HG03558 (cell line): Measurements from ENCODE around the gene STARD3.
"Not testable (repeated sequence)": the region's sequence is repeated elsewhere in the genome, so short reads cannot be mapped to it uniquely, and the experiment has no call there.

Source experiments
- ATAC-seq: cut with Tn5 transposase; IDR thresholded peaks from one replicate; pipeline ENCODE4 v1.9.1; 2021; ENCODE audit warnings: moderate number of reproducible peaks; ENCODE audit not compliant: unreplicated experiment; ENCODE audit errors: extremely low read depth

STARD3 gene

DNA sequence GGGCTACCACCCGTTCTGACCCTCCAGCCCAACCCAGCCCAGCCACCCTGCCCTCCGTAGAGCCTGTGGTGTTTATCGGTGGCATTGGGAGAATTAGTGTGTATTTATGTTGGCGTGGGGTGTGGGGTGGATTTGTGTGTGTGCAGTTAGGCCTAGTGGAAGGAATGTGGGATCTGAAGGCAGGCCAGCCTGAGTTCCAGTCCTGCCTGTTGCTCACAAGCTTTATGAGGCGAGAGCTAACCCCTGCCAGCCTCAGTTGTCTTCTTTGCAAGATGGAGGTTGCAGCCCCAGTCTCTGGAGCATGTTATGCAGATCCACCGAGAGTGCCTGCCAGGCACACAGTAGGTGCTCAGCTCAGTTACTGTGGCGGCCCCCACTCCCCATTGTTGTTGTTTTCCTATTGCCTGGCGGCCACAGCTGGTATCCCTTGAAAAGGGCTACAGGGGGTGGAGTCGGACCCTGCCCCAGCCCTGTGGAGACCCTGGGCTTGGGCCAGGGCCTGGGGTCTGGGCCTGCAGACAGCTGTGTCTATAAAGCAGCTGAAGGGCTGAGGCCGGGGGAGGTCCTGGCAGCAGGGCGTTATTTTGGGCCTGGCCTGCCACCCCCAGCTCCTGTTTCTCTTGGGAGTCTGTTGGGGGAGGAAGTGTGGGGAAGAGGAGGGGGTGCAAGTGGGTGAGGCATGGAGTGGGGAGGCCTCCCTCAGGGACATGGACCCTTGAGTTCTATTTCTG lies 68.0 kb downstream of the STARD3 start:
- ATAC-seq: no peak

DNA sequence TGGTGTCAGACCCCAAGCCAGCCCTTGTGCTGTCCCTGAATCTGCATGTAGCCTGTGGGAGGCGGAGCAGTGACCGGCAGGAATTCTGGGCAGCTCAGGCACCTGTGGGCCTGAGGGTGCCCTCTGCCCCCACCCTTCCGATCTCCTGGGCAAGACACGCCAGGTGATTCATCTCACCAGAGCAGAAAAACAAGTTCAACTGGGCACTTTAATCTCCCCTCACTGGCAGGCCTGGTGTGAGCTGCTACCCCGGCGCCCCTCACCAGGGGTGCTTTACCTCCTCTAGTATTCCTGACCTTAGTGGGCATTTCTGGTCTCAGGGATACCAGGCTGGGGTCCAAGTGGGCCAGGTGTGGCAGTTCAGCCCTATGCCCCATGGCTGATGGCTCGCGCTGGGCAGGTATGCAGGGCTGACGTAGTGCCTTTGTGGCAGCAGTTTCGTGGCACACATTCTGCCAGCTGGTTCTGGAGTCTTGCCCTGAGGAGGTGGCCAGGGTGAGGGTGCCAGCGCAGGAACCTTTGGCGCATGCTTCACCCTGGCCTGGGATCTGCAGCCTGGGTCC lies 68.9 kb downstream of the STARD3 start:
- no peak for ATAC-seq

DNA sequence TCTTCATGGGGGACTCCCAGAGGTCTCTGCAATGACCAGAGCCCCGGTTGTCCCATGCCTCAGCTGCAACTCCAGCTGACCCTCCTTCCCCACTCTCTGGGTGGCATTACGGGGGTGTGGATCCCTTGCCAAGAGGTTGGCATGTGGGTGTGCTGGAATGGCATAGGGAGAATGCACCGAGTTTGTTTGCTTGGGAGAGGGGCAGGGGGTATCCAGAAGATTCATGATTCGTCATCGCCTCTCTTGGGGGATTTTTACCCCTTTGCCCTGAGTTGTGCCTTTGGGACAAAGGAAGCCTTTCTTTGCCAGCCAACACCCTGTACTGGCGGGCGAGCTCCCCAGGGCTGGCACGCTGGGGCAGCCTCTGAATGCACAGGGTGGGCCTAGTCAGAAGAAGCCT lies 69.4 kb downstream of the STARD3 start:
- ATAC-seq: no peak

DNA sequence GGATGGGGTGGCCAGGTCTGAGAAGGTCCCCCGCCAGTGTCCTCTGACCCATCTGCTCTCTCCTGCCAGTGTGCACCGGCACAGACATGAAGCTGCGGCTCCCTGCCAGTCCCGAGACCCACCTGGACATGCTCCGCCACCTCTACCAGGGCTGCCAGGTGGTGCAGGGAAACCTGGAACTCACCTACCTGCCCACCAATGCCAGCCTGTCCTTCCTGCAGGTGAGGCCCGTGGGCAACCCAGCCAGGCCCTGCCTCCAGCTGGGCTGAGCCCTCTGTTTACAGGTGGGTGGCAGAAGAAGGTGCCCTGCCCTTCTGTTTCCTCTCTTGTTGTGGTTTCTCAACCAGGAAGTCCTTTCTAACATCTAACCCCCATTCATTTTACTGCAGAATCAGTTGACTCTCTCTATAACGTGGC lies 70.0 kb downstream of the STARD3 start:
- no peak for ATAC-seq

DNA sequence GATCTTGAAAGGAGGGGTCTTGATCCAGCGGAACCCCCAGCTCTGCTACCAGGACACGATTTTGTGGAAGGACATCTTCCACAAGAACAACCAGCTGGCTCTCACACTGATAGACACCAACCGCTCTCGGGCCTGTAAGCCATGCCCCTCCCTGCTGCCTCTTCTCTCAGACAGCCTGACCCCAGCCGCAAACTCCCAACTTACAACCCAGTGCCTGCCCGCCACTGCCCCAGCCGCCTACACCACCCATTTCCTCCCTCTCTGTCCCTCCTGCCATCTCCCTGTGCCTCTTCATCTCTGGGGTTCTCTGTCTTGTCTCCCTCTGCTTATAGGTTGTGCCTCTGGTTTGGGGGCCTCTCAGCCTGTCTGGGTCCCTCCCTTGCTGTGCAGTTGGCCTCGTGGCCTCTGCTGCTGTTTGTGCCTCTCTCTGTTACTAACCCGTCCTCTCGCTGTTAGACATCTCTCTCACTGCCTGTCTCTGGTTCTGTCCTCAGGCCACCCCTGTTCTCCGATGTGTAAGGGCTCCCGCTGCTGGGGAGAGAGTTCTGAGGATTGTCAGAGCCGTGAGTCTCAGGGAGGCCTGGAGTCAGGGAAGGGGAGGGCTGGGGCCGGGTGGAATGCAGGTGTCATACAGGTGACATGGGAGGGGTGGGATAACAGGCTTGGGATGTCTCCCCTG lies 72.5 kb downstream of the STARD3 start:
- ATAC-seq: no peak

DNA sequence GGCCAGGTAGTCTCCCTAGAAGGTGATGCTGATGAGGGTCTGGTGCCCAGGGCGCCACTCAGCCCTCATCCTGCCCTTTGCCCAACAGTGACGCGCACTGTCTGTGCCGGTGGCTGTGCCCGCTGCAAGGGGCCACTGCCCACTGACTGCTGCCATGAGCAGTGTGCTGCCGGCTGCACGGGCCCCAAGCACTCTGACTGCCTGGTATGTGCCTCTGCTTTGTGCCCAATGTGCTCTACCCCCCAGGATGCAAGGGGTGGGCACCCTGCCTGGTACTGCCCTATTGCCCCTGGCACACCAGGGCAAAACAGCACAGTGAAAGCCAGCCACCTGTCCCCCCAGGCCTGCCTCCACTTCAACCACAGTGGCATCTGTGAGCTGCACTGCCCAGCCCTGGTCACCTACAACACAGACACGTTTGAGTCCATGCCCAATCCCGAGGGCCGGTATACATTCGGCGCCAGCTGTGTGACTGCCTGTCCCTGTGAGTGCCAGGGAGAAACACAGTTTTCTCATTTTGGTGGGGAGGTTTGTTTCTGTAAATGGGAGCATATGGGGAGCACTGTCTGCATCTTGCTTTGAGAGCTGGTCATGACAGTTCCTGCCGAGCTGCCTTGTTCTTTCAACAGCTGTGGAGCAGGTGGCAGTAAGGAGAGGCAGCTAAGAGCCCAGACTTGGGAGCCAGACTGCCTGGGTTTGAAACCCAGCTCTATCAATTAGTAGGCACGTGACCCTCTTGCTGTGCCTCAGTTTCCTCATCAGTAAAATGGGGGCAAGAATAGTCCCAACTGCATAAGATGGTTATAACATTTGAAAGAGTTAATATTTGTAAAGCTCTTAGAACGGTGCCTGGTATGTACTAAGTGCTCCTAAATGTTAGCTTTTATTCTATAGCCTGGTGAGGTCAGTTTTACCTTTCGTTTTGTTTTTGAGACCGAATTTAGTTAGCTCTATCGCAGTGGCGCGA lies 73.3 kb downstream of the STARD3 start:
- ATAC-seq: no peak

DNA sequence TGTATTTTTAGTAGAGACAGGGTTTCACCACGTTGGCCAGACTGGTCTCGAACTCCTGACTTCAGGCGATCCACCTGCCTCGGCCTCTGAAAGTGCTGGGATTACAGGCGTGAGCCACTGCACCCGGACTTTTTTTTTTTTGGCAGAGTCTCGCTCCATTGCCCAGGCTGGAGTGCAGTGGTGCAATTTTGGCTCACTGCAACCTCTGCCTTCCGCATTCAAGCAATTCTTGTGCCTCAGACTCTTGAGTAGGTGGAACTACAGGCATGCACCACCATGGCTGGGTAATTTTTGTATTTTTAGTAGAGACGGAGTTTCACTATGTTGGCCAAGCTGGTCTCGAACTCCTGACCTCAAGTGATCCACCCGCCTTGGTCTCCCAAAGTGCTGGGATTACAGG lies 74.1 kb downstream of the STARD3 start:
- ATAC-seq: not testable (repeated sequence)

DNA sequence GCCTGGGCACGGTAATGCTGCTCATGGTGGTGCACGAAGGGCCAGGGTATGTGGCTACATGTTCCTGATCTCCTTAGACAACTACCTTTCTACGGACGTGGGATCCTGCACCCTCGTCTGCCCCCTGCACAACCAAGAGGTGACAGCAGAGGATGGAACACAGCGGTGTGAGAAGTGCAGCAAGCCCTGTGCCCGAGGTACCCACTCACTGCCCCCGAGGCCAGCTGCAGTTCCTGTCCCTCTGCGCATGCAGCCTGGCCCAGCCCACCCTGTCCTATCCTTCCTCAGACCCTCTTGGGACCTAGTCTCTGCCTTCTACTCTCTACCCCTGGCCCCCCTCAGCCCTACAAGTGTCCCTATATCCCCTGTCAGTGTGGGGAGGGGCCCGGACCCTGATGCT lies 74.9 kb downstream of the STARD3 start:
- ATAC-seq: no peak
